SU-DHL-6 (cell line): ENCODE data around the gene EZR.
A peak's percentile ranks its signal among the peaks of the same experiment; 100 is the strongest.

ENCODE experiments used
- H2AFZ ChIP-seq: fragments of 200-600 bp; sonication (generic); 2 replicates; pipeline ENCODE4 v1.6.1; 2014; ENCODE audit warnings: low read depth, mild to moderate bottlenecking, moderate library complexity, mixed read lengths, antibody characterized with exemption, low read length; ENCODE audit not compliant: severe bottlenecking
- H3F3A ChIP-seq: fragments of 200-600 bp; shearing (Covaris generic); 2 replicates; pipeline ENCODE4 v1.6.0; 2016; ENCODE audit warnings: antibody characterized with exemption, mild to moderate bottlenecking; ENCODE audit not compliant: insufficient read depth
- H3K27ac ChIP-seq: fragments of 200-600 bp; sonication (generic); 2 replicates; pipeline ENCODE4 v1.5.1; 2016; ENCODE audit warnings: low read depth, mild to moderate bottlenecking, low read length, moderate library complexity, mixed read lengths
- H3K27me3 ChIP-seq: fragments of 200-600 bp; sonication (generic), shearing (Covaris generic); 2 replicates; pipeline ENCODE4 v1.6.0; 2014; ENCODE audit warnings: mild to moderate bottlenecking, low read length
- H3K36me3 ChIP-seq: fragments of 200-600 bp; sonication (generic); 2 replicates; pipeline ENCODE4 v1.6.1; 2014; ENCODE audit warnings: mild to moderate bottlenecking, low read length, mixed read lengths
- H3K4me2 ChIP-seq: fragments of 300-600, 200-600 bp; shearing (Covaris generic), sonication (generic); 2 replicates; pipeline ENCODE4 v1.6.0; 2014; ENCODE audit warnings: low read length, low read depth, mild to moderate bottlenecking; ENCODE audit not compliant: poor library complexity, severe bottlenecking
- H3K4me3 ChIP-seq: fragments of 200-600 bp; sonication (generic); 2 replicates; pipeline ENCODE4 v1.5.1; 2014; ENCODE audit warnings: antibody characterized with exemption, low read length, mild to moderate bottlenecking, mixed read lengths; ENCODE audit not compliant: insufficient read depth, poor library complexity, severe bottlenecking
- H3K79me2 ChIP-seq: fragments of 200-600 bp; sonication (generic); 2 replicates; pipeline ENCODE4 v1.6.1; 2014; ENCODE audit warnings: mild to moderate bottlenecking, low read length, moderate library complexity; ENCODE audit not compliant: insufficient read depth
- H3K9ac ChIP-seq: fragments of 200-600 bp; sonication (generic); 2 replicates; pipeline ENCODE4 v1.7.0; 2014; ENCODE audit warnings: mild to moderate bottlenecking, low read length
- H3K9me2 ChIP-seq: fragments of 200-600 bp; sonication (generic); replicated peaks from 2 replicates; pipeline ENCODE4 v1.6.1; 2014; ENCODE audit warnings: low read length; ENCODE audit not compliant: insufficient read depth
- H3K9me3 ChIP-seq: fragments of 200-600 bp; sonication (generic); 2 replicates; pipeline ENCODE4 v1.6.1; 2014; ENCODE audit warnings: low read length, mixed read lengths; ENCODE audit not compliant: insufficient read depth
- H4K20me1 ChIP-seq: fragments of 200-600 bp; sonication (generic); 2 replicates; pipeline ENCODE4 v1.6.1; 2014; ENCODE audit warnings: low read depth, mild to moderate bottlenecking, antibody characterized with exemption, low read length, moderate library complexity, mixed read lengths
- EZH2phosphoT487 ChIP-seq: fragments of 200-600 bp; sonication (generic), shearing (Covaris generic); conservative IDR thresholded peaks from 2 replicates; pipeline ENCODE4 v1.6.1; 2018; ENCODE audit warnings: mild to moderate bottlenecking, antibody characterized with exemption, low read length, moderate library complexity, mixed read lengths
- TF ChIP-seq, protein P1 (sequence below): fragments of 200-600 bp; sonication (generic); IDR thresholded peaks from one replicate; pipeline ENCODE4 v1.5.1; 2017; ENCODE audit warnings: antibody characterized with exemption, mild to moderate bottlenecking, low read length, moderate library complexity; ENCODE audit not compliant: insufficient read depth, poor library complexity, severe bottlenecking

Gene EZR

DNA sequence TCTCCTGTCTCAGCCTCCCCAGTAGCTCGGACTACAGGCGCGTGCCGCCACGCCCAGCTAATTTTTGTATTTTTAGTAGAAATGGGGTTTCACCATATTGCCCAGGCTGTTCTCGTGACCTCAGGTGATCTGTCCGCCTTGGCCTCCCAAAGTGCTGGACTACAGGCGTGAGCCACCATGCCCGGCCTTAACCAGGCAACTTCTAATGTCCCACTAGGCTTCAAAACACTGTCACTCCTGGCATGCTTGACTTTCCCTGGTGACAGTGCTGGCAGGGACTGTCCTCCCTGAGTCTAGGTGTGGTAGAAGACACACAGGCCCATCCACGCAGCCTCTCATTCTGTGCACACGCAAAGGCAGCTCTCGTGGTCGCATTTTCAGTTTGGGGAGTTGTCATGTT lies 11.6 kb upstream of the EZR start:
- H3K79me2 ChIP-seq, result no peaks in the 10 kb centered on the region
- no peak overlapping the region for H3K27ac ChIP-seq
- H3K4me3 ChIP-seq, result no peak overlapping the region
- TF ChIP-seq EZH2phosphoT487, result no peak
- TF ChIP-seq, protein P1, sequence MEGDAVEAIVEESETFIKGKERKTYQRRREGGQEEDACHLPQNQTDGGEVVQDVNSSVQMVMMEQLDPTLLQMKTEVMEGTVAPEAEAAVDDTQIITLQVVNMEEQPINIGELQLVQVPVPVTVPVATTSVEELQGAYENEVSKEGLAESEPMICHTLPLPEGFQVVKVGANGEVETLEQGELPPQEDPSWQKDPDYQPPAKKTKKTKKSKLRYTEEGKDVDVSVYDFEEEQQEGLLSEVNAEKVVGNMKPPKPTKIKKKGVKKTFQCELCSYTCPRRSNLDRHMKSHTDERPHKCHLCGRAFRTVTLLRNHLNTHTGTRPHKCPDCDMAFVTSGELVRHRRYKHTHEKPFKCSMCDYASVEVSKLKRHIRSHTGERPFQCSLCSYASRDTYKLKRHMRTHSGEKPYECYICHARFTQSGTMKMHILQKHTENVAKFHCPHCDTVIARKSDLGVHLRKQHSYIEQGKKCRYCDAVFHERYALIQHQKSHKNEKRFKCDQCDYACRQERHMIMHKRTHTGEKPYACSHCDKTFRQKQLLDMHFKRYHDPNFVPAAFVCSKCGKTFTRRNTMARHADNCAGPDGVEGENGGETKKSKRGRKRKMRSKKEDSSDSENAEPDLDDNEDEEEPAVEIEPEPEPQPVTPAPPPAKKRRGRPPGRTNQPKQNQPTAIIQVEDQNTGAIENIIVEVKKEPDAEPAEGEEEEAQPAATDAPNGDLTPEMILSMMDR, result no peak
- no peak overlapping the region for H3K4me2 ChIP-seq
- H3K36me3 ChIP-seq, result no peaks in the 10 kb centered on the region
- H3F3A ChIP-seq, result 0 out of 2 replicates have a peak, but pooled peaks cover 7% of the 10 kb centered on the region
- H3K9me2 ChIP-seq, result no peaks in the 10 kb centered on the region
- no peaks in the 10 kb centered on the region for H3K27me3 ChIP-seq
- H4K20me1 ChIP-seq, result no peaks in the 10 kb centered on the region
- H3K9me3 ChIP-seq, result no peaks in the 10 kb centered on the region
- H3K9ac ChIP-seq, result no peak overlapping the region
- no peak overlapping the region for H2AFZ ChIP-seq

DNA sequence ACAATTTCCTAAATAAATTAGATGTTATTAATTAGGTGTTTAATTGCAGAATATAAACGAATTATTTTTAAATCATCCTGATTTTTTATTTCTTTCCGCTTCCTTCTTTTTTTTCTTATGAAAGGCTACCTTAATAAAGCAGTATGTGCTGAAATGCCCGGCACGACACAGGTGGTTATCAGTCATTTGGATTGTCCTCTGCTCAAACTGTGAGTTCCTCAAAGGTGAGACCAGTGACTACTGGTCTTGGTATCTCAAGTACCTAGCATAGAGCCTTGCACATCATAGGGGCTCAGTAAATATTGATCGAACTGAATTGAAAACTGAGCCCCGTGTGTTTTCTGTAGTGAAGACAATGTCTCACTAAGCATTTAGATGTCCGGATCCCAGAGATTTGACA lies 9.6 kb upstream of the EZR start:
- H3K4me3 ChIP-seq, result no peak overlapping the region
- H3K9me2 ChIP-seq, result no peaks in the 10 kb centered on the region
- no peak overlapping the region for H2AFZ ChIP-seq
- no peaks in the 10 kb centered on the region for H3K36me3 ChIP-seq
- no peaks in the 10 kb centered on the region for H4K20me1 ChIP-seq
- H3K9me3 ChIP-seq, result no peaks in the 10 kb centered on the region
- no peaks in the 10 kb centered on the region for H3K27me3 ChIP-seq
- H3K9ac ChIP-seq, result no peak overlapping the region
- no peak for TF ChIP-seq EZH2phosphoT487
- TF ChIP-seq, protein P1, result no peak
- no peak overlapping the region for H3K27ac ChIP-seq
- H3K4me2 ChIP-seq, result no peak overlapping the region
- H3K79me2 ChIP-seq, result no peaks in the 10 kb centered on the region
- 0 out of 2 replicates have a peak, but pooled peaks cover 7% of the 10 kb centered on the region for H3F3A ChIP-seq

DNA sequence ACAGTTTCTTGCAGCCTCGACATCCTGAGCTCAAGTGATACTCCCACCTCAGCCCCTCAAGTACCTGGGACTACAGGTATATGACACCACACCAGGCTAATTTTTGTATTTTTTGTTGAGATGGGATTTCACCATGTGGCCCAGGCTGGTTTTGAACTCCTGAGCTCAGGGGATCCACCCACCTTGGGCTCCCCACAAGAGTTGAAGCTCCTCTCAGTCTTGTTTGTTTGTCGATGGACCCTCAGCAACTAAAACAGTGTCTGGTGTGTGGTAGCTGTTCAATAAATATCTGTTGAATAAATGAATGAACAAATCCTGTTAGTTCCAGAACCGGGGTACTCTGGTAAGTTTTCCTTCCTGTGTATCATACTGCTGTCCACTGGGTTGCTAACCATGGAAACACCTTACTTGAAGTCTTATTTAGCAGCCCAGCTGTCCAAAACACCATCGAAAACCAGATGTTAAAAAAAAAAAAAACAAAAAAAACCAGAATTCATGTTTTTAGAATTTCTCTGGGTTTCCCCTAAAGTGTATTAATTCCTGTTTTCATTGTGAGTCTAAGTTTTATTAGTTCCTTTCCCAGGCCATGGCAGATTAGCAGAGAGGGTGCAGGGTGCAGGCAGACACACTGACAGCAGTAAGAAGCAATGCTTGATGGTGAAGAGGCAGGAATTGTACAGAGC lies 7.8 kb upstream of the EZR start:
- peak overlapping the region; percentile 59 for H3K27ac ChIP-seq
- TF ChIP-seq EZH2phosphoT487, result no peak
- TF ChIP-seq, protein P1, result no peak
- no peaks in the 10 kb centered on the region for H3K9me2 ChIP-seq
- H3K79me2 ChIP-seq, result no peaks in the 10 kb centered on the region
- H3K9me3 ChIP-seq, result no peaks in the 10 kb centered on the region
- peak overlapping the region; percentile 50 for H3K4me2 ChIP-seq
- H3K9ac ChIP-seq, result 0 out of 2 replicates have a peak overlapping the region, but pooled peaks have one; percentile 11
- H3K27me3 ChIP-seq, result no peaks in the 10 kb centered on the region
- no peaks in the 10 kb centered on the region for H3K36me3 ChIP-seq
- no peak overlapping the region for H2AFZ ChIP-seq
- no peaks in the 10 kb centered on the region for H4K20me1 ChIP-seq
- no peak overlapping the region for H3K4me3 ChIP-seq
- 0 out of 2 replicates have a peak, but pooled peaks cover 7% of the 10 kb centered on the region for H3F3A ChIP-seq
